Memory B cell (primary cell): ENCODE results near the gene PPCS.

Experiments used
- ATAC-seq: fragments of 150-1000 bp; cut with Tn5 transposase; 2 replicates; pipeline ENCODE4 v1.10.0; 2021; ENCODE audit warnings: low read depth, mild to moderate bottlenecking, moderate library complexity
- DNase-seq, 2 donors: peaks; one replicate each; pipeline ENCODE4 v3.0.0; 2022; ENCODE audit warnings: low spot score in 2 of 2
- H3K27ac Mint-ChIP-seq: one replicate; pipeline ENCODE4 v1.8.0; 2022; ENCODE audit warnings: mild to moderate bottlenecking, moderate library complexity, mixed read lengths
- H3K27me3 Mint-ChIP-seq: one replicate; pipeline ENCODE4 v1.8.0; 2022; ENCODE audit warnings: mixed read lengths
- H3K36me3 Mint-ChIP-seq: one replicate; pipeline ENCODE4 v1.8.0; 2022; ENCODE audit warnings: mild to moderate bottlenecking, mixed read lengths
- H3K4me1 Mint-ChIP-seq: one replicate; pipeline ENCODE4 v1.8.0; 2022; ENCODE audit warnings: mixed read lengths
- H3K4me3 Mint-ChIP-seq: one replicate; pipeline ENCODE4 v1.8.0; 2022; ENCODE audit warnings: mild to moderate bottlenecking, moderate library complexity, mixed read lengths
- H3K9me3 Mint-ChIP-seq: one replicate; pipeline ENCODE4 v1.8.0; 2022; ENCODE audit warnings: mixed read lengths

PPCS gene

DNA sequence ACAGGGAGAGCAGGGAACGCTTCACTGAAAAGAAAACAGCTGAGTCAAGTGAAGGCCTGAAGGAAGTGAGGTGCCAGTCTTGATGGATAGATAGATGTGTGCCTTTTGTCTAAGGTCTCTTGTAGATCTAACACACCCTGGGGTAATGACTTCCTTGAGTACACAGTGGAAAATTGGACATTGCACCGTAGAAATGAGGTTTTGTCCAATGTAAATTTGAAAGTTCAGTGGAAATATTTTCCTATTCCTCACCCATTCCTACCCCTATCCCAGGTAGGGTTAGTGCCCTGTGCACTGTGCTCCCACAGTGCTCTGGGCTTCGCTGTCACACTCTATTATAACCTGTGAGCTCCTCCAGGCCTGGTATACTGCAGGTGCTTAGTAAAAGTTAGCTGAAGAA, 24.8 kb upstream of the PPCS start:
- no peaks in the 10 kb centered on the region for H3K9me3 Mint-ChIP-seq
- H3K4me1 Mint-ChIP-seq = no peaks in the 10 kb centered on the region
- H3K4me3 Mint-ChIP-seq = no peak overlapping the region
- no peak for ATAC-seq
- no peak overlapping the region for H3K27ac Mint-ChIP-seq
- no peak for DNase-seq
- H3K36me3 Mint-ChIP-seq = no peaks in the 10 kb centered on the region
- H3K27me3 Mint-ChIP-seq = no peaks in the 10 kb centered on the region

DNA sequence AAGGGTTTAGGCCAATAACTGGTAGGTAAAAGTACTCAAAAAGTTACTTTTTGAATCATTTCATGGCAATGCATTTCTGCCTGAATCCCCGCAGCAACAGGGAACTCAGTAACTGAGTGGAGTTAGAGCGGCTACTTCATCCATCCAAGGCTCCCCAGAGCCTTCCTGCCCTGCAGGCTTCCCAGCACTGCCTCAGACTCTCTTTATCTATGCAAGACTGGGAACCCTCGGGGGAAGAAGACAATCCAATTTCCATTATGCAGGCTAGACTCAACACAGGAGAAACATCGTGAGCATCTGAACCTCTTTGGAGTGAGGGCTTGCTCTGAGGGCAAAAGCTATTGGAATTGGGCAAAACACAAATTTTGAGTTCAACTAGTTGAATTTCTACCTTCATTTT, 23.6 kb upstream of the PPCS start:
- no peak for DNase-seq
- Mint-ChIP-seq H3K4me3 (no peak overlapping the region), H3K4me1 (no peaks in the 10 kb centered on the region), H3K36me3 (no peaks in the 10 kb centered on the region), H3K27me3 (peaks cover 3% of the 10 kb centered on the region), H3K9me3 (no peaks in the 10 kb centered on the region), H3K27ac (no peak overlapping the region)
- no peak for ATAC-seq

DNA sequence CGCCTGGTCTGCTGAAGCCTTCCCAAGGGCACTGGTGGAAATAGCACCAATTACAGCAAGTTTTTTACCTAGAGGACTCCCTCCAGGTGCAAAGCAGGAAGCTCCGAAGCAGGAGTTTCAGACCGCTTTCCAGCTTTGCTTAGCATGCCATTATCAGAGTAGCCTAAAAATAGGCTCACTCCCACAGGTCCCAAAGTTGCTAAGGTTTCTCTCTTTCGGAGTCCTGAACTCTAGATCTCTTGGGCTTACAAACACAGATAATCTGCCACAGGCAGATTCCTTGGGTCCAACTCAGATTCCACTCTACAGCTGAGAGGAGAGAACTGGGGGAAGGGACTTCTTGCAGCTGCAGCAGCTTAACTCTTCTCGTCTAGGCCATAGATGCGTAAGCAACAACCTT, 23.0 kb upstream of the PPCS start:
- DNase-seq = no peak
- no peaks in the 10 kb centered on the region for H3K36me3 Mint-ChIP-seq

DNA sequence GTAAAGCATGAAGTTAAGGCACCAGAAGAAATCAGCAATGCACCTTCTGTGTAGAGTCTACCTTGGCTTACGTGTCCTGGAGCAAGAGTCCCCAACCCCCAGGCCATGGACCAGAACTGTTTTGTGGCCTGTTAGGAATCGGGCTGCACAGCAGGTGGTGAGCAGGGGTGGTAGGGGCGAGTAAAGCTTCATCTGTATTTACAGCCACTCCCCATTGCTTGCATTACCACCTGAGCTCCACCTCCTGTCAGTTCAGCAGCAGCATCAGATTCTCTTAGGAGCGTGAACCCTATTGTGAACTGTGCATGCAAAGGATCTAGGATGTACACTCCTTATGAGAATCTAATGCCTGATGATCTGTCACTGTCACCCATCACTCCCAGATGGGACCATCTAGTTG, 22.0 kb upstream of the PPCS start:
- no peaks in the 10 kb centered on the region for H3K4me1 Mint-ChIP-seq
- DNase-seq = no peak
- ATAC-seq = no peak

More for the DNA sequence above, 23.0 kb upstream of the PPCS start:
- H3K4me1 Mint-ChIP-seq = no peaks in the 10 kb centered on the region
- ATAC-seq = no peak
- H3K27ac Mint-ChIP-seq = no peak overlapping the region
- peaks cover 3% of the 10 kb centered on the region for H3K27me3 Mint-ChIP-seq
- no peak overlapping the region for H3K4me3 Mint-ChIP-seq
- H3K9me3 Mint-ChIP-seq = no peaks in the 10 kb centered on the region

DNA sequence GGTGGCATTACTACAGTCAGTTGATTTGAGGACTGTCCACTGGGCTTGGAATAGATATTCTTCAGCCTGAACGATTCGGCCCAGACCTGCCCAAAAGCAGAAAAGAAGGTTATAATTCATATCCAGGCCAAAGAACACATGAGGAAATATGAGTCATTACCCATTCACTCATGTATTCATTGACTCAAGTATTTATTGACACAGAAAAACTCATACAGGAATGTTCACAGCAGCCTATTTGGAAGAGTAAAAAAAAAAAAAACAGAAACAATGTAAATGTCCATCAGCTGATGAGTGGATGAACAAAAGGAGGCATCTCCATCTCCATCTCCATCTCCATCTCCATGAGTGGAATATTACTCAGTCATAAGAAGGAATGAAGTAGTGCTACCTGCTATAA, 16.4 kb upstream of the PPCS start:
- Mint-ChIP-seq H3K9me3 (no peaks in the 10 kb centered on the region), H3K27me3 (peaks cover 3% of the 10 kb centered on the region), H3K4me3 (no peak overlapping the region), H3K27ac (no peak overlapping the region), H3K4me1 (no peaks in the 10 kb centered on the region), H3K36me3 (no peaks in the 10 kb centered on the region)
- DNase-seq (no peak), ATAC-seq (no peak)

More for the DNA sequence above, 22.0 kb upstream of the PPCS start:
- Mint-ChIP-seq H3K27me3 (peaks cover 3% of the 10 kb centered on the region), H3K9me3 (no peaks in the 10 kb centered on the region), H3K27ac (no peak overlapping the region), H3K36me3 (no peaks in the 10 kb centered on the region), H3K4me3 (no peak overlapping the region)

DNA sequence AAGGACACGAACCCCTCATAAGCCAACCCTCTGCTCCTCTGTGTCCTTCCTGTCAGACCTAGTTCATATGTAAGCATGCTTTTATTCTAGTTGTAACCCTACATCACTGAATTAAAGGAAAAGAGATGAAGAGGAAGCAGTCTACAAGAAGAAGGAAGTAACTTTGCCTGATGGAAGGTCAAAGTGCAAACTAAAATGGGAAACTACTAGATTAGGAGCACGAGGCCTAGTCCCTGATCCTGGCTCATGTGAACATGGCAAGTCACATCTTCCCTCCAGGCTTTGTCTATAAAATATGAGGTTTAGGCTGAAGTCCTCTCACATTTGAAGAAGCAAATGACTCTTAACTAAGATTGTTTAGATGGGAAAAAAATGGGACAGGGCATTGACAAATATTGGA, 13.7 kb upstream of the PPCS start:
- DNase-seq (no peak), ATAC-seq (no peak)
- Mint-ChIP-seq H3K27ac (no peak overlapping the region), H3K4me3 (no peak overlapping the region), H3K4me1 (no peaks in the 10 kb centered on the region), H3K27me3 (no peaks in the 10 kb centered on the region), H3K36me3 (no peaks in the 10 kb centered on the region), H3K9me3 (no peaks in the 10 kb centered on the region)

DNA sequence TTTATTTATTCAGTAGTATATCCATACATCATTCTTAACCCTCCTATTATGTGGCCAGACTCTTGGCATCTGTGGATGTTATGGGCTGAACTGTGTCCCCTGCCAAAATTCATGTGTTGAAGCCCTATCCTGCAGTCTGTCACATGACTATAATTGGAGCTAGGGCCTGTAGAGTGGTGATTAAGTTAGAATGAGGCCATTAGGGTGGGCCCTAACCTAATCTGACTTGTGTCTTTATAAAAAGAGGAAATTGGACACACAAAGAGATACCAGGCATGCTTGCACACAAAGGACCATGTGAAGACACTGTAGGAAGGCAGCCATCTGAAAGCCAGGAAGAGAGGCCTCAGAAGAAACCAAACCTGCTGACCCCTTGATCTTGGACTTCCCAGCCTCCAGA, 7.1 kb upstream of the PPCS start:
- H3K4me3 Mint-ChIP-seq = no peak overlapping the region
- H3K9me3 Mint-ChIP-seq = no peaks in the 10 kb centered on the region
- H3K4me1 Mint-ChIP-seq = no peaks in the 10 kb centered on the region
- H3K27ac Mint-ChIP-seq = no peak overlapping the region
- no peak for DNase-seq
- no peaks in the 10 kb centered on the region for H3K27me3 Mint-ChIP-seq
- no peak for ATAC-seq
- H3K36me3 Mint-ChIP-seq = no peaks in the 10 kb centered on the region

DNA sequence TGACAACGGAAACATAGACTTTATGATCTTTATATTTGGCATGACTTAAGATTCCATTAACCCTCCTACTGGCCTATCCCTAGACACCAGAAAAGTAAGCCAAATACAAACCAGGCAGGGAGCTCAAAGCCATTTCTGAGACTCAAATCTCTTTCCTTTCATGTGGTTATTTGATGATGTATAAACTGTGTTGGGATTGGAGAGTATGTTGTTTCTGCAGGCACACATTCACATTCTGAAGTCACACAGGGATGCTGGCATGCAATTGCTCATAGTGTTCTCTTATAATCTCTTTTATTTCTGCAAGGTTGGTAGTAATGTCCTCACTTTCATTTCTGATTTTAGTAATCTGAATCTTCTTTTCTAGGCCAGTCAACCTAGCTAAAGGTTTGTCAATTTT, 6.3 kb upstream of the PPCS start:
- ATAC-seq (no peak), DNase-seq (no peak)
- H3K36me3 Mint-ChIP-seq = no peaks in the 10 kb centered on the region
- H3K27me3 Mint-ChIP-seq = no peaks in the 10 kb centered on the region
- H3K4me3 Mint-ChIP-seq = no peak overlapping the region
- no peaks in the 10 kb centered on the region for H3K4me1 Mint-ChIP-seq
- H3K9me3 Mint-ChIP-seq = no peaks in the 10 kb centered on the region
- no peak overlapping the region for H3K27ac Mint-ChIP-seq

DNA sequence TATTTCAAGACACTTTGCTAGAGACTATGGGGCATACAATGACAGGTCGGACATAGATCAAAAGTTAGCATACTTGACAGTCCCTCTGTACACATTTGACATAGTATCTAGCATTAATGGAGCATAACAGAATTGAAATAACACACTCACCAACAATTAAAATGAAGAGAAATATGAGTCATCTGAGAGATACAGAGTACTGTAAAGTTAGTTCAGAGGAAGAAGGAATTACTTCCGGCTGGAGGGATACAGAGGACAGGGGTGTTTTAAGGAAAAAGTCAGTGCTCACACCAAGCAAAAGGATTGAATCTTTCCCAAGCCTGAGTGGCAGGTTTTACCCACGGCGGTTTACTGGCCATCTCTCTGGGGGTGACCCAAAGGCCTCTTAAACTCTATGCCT, 3.0 kb upstream of the PPCS start:
- Mint-ChIP-seq H3K27me3 (no peaks in the 10 kb centered on the region), H3K4me3 (no peak overlapping the region), H3K4me1 (peaks cover 10% of the 10 kb centered on the region), H3K27ac (peak overlapping the region; percentile 24), H3K36me3 (peaks cover 8% of the 10 kb centered on the region), H3K9me3 (no peaks in the 10 kb centered on the region)
- no peak for ATAC-seq
- DNase-seq = no peak

DNA sequence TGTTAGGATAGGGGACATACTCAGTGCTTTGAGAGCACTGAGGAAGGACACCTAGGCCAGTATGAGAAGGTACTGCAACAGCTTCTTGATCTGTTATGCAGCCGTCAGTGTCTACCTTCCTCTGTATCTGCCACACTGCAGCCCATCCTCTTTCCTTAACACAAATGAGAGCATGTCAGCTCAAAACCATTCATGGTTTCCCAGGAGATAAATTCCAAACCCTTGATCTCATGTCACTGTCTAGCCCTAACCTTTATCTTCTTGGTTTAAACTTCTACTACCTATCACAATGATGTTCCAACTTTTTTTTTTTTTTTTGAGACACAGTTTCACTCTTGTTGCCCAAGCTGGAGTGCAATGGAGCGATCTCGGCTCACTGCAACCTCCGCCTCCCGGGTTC, 1.9 kb upstream of the PPCS start:
- no peaks in the 10 kb centered on the region for H3K9me3 Mint-ChIP-seq
- DNase-seq = no peak
- H3K4me1 Mint-ChIP-seq = peaks cover 10% of the 10 kb centered on the region
- no peaks in the 10 kb centered on the region for H3K27me3 Mint-ChIP-seq
- H3K36me3 Mint-ChIP-seq = peaks cover 11% of the 10 kb centered on the region
- H3K27ac Mint-ChIP-seq = peak overlapping the region; percentile 24
- ATAC-seq = no peak
- peak overlapping the region; percentile 15 for H3K4me3 Mint-ChIP-seq

DNA sequence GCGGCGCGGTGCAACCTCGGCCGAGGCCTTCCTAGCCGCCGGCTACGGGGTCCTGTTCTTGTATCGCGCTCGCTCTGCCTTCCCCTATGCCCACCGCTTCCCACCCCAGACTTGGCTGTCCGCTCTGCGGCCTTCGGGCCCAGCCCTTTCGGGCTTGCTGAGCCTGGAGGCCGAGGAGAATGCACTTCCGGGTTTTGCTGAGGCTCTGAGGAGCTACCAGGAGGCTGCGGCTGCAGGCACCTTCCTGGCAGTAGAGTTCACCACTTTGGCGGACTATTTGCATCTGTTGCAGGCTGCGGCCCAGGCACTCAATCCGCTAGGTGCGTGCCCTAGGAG, 379 bp downstream of the PPCS start:
- peak overlapping the region; percentile 97 for H3K4me3 Mint-ChIP-seq
- peak in 1 of 2 donors; percentile 64 for DNase-seq

DNA sequence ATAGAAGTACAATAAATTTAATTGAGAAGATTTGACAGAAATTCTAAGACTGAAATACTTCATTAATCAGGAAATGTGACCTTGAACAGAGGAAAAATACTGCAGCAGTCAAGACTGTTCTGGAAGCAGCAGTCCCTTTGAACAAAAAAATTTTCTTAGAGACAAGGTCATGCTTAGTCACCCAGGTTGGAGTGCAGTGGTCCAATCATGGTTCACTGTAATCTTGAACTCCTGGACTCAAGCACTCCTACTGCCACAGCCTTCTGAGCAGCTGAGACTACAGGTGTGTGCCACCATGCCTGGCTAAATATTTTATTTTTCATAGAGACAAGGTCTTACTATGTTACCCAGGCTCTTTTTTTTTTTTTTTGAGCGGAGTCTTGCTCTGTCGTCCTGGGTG, 4.9 kb downstream of the PPCS start:
- H3K27ac Mint-ChIP-seq = peak overlapping the region; percentile 17
- no peak for ATAC-seq
- no peaks in the 10 kb centered on the region for H3K9me3 Mint-ChIP-seq
- peaks cover 25% of the 10 kb centered on the region for H3K4me1 Mint-ChIP-seq
- peaks cover 19% of the 10 kb centered on the region for H3K36me3 Mint-ChIP-seq
- no peak for DNase-seq
- no peaks in the 10 kb centered on the region for H3K27me3 Mint-ChIP-seq
- no peak overlapping the region for H3K4me3 Mint-ChIP-seq

More for the DNA sequence above, 379 bp downstream of the PPCS start:
- H3K4me1 Mint-ChIP-seq = peaks cover 17% of the 10 kb centered on the region
- H3K9me3 Mint-ChIP-seq = no peaks in the 10 kb centered on the region
- no peaks in the 10 kb centered on the region for H3K27me3 Mint-ChIP-seq
- peak; percentile 49 for ATAC-seq
- H3K27ac Mint-ChIP-seq = peak overlapping the region; percentile 98
- H3K36me3 Mint-ChIP-seq = peaks cover 19% of the 10 kb centered on the region

DNA sequence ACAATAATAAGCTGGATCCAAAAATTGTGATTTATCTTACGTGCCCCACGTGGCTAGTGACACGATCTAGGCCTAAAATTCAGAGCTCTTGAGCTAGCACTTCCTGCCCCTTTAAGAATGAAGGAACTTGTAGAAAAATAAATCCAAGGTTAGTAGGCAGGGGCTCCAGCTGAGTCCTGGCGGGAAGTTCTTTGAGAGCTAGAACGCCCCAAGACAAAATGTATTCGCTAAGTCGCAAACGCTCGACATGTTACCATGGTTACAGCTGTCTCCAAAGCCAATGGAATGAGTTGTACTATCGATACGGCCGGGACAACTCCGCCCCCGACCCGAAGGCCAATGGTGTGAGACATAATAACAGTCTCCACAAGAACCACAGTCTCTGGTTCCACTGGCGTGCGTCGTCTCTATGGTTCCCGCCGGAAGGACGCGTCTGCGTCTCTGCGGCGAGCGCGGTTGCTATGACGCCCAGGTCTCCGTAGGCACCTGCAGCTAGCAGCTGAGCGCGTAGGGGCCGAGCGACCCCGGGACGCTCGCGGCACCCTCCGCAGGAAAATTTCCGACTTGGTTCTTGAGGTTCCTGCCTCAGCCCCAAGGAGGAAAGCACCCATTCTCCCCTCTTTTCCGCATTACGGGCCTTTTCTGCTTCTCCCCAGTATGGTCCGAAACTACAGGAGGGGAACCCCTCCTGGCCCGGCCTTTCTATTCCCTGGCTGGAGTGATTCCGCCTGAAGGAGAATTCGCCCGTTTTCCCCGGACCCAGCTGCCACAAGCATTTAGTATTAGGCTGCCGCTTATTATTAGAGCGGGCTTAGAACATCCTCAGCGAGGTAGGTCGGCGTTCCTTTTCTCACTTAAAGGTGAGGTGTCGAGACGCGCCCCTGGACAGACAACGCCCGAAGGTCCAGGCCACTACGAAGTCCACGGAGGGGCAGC, 6.8 kb downstream of the PPCS start, which contains the start of gene CCDC30:
TSS of gene CCDC30 (plus strand) at position 459 of the 936 bp plus-strand sequence. CDS start 17,266 bp downstream, outside the sequence.
- Mint-ChIP-seq H3K27me3 (no peaks in the 10 kb centered on the region), H3K36me3 (peaks cover 18% of the 10 kb centered on the region), H3K27ac (peak within 1 kb of the TSS; percentile 94), H3K4me1 (peaks cover 17% of the 10 kb centered on the region), H3K9me3 (no peaks in the 10 kb centered on the region), H3K4me3 (peak within 1 kb of the TSS; percentile 87)
- ATAC-seq (peak; percentile 93), DNase-seq (peak; percentile 84 to 93)

DNA sequence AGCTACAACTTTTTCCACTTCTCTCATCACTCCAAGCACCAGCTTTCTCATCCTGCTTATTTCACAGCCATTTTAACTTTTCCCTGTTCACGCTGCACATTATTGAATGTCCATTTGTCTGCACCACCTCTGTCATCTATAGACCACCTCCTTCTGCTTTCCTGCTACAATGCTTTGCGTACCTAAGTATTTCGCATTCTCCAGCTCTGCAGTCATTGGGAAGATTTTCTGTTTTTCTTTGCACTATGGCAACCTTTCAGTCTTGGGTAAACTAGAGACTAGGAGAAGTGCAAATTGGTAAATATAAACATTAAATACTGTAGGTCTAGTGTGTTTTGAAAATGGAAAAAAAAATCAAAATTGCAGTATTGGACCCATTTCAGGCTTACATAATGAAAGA, 7.6 kb downstream of the PPCS start:
- peak overlapping the region; percentile 87 for H3K4me3 Mint-ChIP-seq
- peak overlapping the region; percentile 94 for H3K27ac Mint-ChIP-seq
- no peaks in the 10 kb centered on the region for H3K9me3 Mint-ChIP-seq
- peaks cover 15% of the 10 kb centered on the region for H3K4me1 Mint-ChIP-seq
- peaks cover 17% of the 10 kb centered on the region for H3K36me3 Mint-ChIP-seq
- H3K27me3 Mint-ChIP-seq = no peaks in the 10 kb centered on the region
- DNase-seq = no peak
- ATAC-seq = no peak

DNA sequence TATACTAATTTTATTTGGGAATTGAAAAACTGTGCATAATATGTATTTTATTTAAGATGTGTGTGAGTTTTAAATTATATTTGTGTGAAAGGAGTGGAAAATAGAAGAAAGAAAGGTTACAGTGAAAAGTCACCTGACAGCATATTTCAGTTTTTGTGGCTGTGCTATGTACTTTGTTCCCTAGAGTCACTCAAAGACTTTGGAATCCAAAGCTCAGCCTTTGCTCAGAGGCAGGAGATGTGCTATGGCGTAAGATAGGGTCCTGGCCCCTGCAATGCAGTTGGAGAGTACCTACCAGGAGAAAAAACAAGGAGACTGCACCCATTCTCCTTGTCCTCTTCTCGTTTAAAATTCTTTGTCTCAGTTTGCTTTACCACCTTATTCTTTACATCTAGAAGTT, 9.7 kb downstream of the PPCS start:
- Mint-ChIP-seq H3K27ac (no peak overlapping the region), H3K27me3 (no peaks in the 10 kb centered on the region), H3K36me3 (peaks cover 13% of the 10 kb centered on the region), H3K4me3 (no peak overlapping the region), H3K4me1 (peaks cover 9% of the 10 kb centered on the region), H3K9me3 (no peaks in the 10 kb centered on the region)
- no peak for ATAC-seq
- DNase-seq = no peak
